SH-SY5Y (cell line): Measurements from ENCODE around the gene MROH8.

ENCODE experiments used
- GATA2 ChIP-seq: IDR thresholded peaks from 2 replicates; pipeline ENCODE4 v1.6.1; 2011; ENCODE audit warnings: mild to moderate bottlenecking, low read depth, low read length
- GATA3 ChIP-seq: IDR thresholded peaks from 2 replicates; pipeline ENCODE4 v1.6.1; 2011; ENCODE audit warnings: low read depth, mild to moderate bottlenecking, low read length, moderate library complexity

MROH8 gene

GRCh38 chr20:37178839-37179682 is at the start of gene MROH8, which contains the start of gene RPN2:
Gene MROH8, minus strand, starts transcription at chr20:37179548.
Gene RPN2, plus strand, starts transcription at chr20:37179330. Its CDS starts 27 bp downstream, at chr20:37179357.
- TF ChIP-seq GATA2, result no peak
- TF ChIP-seq GATA3, result no peak

DNA sequence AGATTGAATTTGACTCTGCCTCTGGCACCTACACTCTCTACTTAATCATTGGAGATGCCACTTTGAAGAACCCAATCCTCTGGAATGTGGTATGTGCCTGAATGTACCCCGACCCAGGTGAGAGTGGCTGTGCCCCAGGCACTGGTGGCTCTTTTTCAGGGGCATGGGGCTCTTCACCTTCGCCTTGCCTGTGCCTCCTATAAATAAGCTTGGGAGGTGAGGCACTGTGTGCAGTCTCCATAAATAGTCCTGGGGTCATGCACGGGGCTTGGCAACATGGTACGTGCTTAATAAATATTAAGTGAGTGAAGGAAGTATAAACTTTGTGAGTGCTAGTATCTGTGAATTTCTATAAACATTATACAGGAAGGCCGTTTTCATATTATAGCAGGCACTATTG is 49.3 kb upstream of the MROH8 start:
- TF ChIP-seq GATA3 (no peak), GATA2 (no peak)

DNA sequence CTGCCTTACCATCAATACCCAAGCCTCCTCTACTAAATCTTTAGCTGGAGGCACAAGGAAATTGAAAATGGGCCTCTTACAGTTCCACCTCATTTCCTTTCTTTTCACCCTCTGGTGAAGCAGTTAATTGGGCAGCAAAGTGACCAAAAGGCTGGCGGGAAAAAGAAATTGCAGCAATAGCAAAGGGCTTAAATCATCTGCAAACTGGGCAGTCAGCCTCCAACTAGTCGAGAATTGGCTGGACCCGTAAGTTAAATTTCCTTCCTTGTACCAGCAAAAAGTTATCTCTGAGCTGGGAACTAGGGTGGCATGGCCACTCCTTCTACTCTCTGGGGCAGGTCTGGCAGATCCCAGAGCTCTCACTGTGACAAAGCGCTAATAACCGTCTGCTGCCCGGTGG is 48.7 kb upstream of the MROH8 start:
- TF ChIP-seq GATA2 (no peak), GATA3 (no peak)

GRCh38 chr20:37226889-37227288 is 47.5 kb upstream of the MROH8 start:
- TF ChIP-seq GATA3, result no peak
- TF ChIP-seq GATA2, result no peak

- no peak for TF ChIP-seq GATA3
- no peak for TF ChIP-seq GATA2
Measured at GRCh38 chr20:37225146-37225545, 45.8 kb upstream of the MROH8 start.

DNA sequence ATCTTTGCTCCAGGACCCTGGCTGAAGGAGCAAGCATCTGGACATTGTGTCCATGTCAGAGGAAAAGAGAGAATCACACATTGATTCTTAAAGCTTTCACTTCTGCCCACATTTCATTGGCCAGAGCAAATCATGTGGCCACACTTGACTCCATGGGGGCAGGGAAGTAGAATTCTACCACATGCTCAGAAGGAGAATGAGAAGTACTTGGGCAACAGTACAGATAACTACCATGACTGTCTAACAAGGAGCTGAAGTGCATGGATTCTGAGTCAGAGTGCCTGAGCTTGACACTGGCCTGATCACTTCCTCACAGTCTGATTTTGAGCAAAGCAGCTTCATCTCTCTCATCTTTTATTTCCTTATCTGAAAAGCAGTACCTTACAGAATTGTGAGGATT is 43.7 kb upstream of the MROH8 start:
- TF ChIP-seq GATA2, result no peak

DNA sequence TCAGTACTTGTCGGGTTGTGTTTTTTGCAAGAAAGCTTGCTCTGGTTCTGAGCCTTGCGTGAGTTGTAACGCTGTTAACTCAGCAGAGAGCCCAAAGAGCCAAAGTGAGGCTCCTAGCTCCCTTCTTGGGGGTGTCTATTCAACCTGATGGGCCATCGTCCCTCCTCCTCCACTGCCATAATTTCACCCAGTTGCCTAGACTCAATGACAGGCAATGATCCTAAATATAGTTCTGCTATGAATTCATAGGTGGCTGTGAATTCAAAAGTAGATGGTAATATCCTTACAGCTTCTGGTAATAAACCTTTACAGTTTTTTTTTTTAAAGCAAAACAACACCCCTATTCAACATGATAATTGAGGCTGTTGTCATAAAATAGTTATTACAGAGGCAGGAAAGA is 42.7 kb upstream of the MROH8 start:
- TF ChIP-seq GATA2 (no peak), GATA3 (no peak)

DNA sequence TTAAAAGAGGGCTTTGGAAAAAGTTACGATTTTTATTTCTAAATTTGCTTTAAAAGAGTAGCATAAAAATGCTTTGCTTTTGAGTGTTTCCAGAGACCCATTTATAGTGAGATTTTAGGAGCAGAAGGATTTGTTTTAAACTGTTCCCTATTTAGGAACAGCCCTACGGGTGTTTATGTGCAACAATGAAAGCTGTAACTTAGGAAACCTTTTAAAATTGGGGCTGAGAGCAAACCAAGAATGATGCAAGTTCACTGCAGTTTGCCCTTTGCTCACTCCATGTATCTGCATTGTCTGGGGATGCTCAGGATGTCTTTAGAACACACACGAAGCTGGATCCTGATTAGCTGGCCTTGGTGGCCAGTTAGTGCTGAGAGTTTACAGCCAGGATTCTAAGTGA is 41.4 kb upstream of the MROH8 start:
- TF ChIP-seq GATA3 (no peak), GATA2 (no peak)

DNA sequence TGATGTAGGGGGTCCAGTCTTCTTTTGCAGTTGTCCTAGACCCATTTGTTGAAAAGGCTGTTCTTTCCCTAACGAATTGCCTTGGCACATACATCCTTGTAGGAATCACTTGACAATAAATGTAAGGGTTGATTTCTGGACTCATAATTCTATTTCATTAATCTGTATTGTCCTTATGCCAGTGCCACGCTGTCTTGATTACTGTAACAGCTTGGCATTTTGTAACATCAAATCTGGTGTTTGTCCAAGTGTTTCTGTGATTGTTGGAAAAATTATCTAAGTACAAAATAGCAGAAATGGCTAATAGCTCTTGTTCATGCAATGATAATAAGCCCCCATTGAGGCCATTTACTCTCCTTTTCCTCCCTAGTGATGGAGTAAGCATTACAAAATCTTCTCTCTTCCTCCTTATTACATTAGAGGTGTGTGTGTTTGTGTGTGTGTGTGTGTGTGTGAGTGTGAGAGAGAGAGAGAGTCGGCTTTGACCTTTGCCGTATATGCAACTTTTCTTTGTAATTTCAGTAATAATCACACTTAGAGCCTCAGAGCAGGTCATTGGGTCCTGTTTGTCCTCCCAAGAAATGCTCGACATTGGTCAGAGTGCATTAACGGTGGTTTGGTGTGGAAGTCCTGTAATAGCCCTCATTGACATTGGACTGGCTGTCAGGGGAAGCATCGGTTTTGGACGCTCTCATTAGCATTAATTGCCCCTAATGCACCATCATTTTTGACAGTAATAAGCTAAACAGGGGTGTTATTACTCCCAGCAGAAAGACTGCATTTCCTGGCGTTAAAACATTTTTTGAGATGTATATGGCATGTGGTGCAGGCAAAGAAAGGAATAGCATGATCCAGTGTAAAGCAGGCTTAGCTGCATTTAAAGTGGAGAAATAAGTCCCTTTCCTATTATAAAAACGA is 40.7 kb upstream of the MROH8 start:
- TF ChIP-seq GATA2 (no peak), GATA3 (no peak)

- TF ChIP-seq GATA3, result no peak
- no peak for TF ChIP-seq GATA2
Measured at GRCh38 chr20:37218976-37219375, 39.6 kb upstream of the MROH8 start.

DNA sequence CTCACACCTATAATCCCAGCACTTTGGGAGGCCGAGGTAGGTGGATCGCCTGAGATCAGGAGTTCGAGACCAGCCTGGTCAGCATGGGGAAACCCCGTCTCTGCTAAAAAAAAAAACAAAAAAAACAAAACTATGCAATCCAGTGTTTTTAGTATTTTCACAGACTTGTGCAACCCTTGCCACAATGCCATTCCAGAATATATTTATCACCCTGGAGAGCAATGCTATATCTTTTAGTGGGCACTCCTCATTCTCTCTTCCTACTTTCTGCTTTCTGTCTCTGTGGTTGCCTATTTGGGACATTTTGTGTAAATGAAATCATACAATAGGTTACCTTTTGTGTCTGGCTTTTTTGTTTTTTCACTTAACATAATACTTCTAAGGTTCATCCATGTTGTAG is 39.1 kb upstream of the MROH8 start:
- no peak for TF ChIP-seq GATA3
- TF ChIP-seq GATA2, result no peak

- TF ChIP-seq GATA2 (no peak), GATA3 (no peak)
Measured at GRCh38 chr20:37209661-37210314, 30.4 kb upstream of the MROH8 start.

DNA sequence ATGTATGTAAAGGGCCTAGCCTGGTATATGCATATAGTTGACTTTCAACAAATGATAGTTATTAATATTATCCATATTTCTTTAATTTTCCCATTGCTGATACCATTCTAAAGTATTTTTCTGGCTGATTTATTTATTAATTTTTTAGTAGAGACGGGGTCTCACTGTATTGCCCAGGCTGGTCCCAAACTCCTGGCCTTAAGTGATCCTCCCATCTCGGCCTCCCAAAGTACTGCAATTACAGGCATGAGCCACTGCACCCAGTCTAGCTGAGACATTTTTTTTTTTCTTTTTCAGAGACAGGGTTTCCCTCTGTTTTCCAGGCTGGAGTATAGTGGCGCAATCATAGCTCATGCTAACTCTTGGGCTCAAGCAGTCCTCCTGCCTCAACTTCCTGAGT is 29.8 kb upstream of the MROH8 start:
- TF ChIP-seq GATA3 (no peak), GATA2 (no peak)

DNA sequence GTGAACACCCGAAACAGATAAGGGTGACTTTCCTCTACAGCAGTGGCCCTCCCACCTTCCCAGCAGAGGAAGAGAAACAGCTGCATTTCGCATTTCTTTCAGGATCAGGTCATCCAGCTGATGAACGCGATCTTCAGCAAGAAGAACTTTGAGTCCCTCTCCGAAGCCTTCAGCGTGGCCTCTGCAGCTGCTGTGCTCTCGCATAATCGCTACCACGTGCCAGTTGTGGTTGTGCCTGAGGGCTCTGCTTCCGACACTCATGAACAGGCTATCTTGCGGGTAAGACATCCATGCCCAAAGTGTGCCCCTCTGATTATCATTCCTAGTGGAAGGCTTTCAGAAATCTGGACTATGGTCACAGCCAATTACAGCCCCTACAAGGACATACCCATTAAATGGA is 27.8 kb upstream of the MROH8 start:
- TF ChIP-seq GATA3, result no peak
- no peak for TF ChIP-seq GATA2

- no peak for TF ChIP-seq GATA2
- TF ChIP-seq GATA3, result no peak
Measured at GRCh38 chr20:37205794-37206193, 26.4 kb upstream of the MROH8 start.

DNA sequence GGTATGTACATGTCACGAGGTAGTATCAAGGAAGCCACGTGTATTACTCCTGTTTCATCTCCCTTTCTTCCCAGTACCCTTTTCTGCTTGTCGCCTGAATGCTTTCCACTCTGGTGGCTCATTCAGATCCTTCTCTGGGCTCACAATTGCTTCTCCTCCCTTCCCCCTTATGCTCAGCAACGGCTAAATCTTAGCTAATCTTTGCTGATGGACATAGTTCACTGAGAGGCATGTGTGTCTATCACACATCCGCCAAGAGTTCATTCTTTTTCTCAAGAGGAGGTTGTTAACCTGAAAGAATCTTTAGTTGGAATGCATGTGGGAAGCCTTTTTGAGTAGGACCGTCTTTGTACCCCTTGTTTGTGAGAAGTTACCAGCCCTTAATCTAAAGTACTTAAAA is 25.8 kb upstream of the MROH8 start:
- TF ChIP-seq GATA2, result no peak
- TF ChIP-seq GATA3, result no peak

DNA sequence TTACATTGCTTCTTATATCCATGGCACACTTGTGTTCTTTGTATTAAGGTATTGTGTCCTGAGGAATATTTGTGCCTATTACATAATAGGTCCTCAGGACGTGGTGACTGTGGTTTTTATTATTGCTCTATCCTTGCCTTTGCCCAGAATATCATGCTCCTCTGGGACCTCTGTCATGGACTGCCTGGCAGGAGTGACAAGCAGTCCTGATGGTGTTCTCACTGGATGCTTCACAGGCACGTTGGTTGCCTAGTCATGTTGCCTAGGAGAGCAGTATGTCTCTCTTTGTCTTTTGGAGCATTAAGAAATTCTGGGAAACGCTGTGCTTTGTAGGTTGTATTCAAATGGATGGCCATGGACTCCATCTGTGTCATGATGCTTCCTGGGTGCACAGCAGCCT is 24.7 kb upstream of the MROH8 start:
- TF ChIP-seq GATA3 (no peak), GATA2 (no peak)
